Prostate gland (tissue), 2 donors: ENCODE measurements around the gene SLC1A7. TPM values are rescaled to one million over a fixed set of nuclear protein-coding genes. Genes with fewer than 3 reads are reported as not detected.
A peak's percentile ranks its signal among the peaks of the same experiment; 100 is the strongest.

ENCODE experiments used
- DNase-seq: peaks from one replicate; pipeline ENCODE4 v3.0.0-alpha.2; 2019; ENCODE audit warnings: low spot score
- H3K27ac ChIP-seq, 2 donors: fragments of 200-600 bp; sonication (generic); 2 replicates each; pipeline ENCODE4 v1.5.1; 2017 to 2019
- H3K27me3 ChIP-seq: fragments of 200-600 bp; sonication (generic); replicated peaks from 2 replicates; pipeline ENCODE4 v1.5.1; 2019; ENCODE audit not compliant: insufficient read depth
- H3K36me3 ChIP-seq, 2 donors: fragments of 200-600 bp; sonication (generic); 1 replicate in 1 of 2; 2 replicates in 1 of 2; pipeline versions ENCODE4 v1.5.1 to v1.8.1; 2017 to 2019
- H3K4me1 ChIP-seq: fragments of 200-600 bp; sonication (generic); replicated peaks from 2 replicates; pipeline ENCODE4 v1.5.1; 2019
- H3K4me3 ChIP-seq, 2 donors: fragments of 200-600 bp; sonication (generic); 2 replicates each; pipeline ENCODE4 v1.5.1; 2017 to 2019
- H3K9me3 ChIP-seq: fragments of 200-600 bp; sonication (generic); 2 replicates; pipeline ENCODE4 v1.5.1; 2017
- POLR2A ChIP-seq: fragments of 450-650 bp; IDR thresholded peaks from one replicate; pipeline ENCODE4 v1.6.1; 2016; ENCODE audit warnings: antibody characterized with exemption, mild to moderate bottlenecking
- POLR2AphosphoS5 ChIP-seq: sonication (generic); formaldehyde crosslinking; IDR thresholded peaks from one replicate; pipeline ENCODE4 v1.6.1; 2017; ENCODE audit warnings: antibody characterized with exemption
- WGBS: methylation state at CpG from one replicate; pipeline ENCODE4 v1.1.5; 2018; 5-methylcytosine and 5-hydroxymethylcytosine counted together
- intact Hi-C: fragments of 100-400 bp; cut with DNase I; formaldehyde crosslinking; loops from one replicate; pipeline ENCODE4 v1.14.2; 2022
- total RNA-seq, 2 donors: library from RNA; depleted of rRNA; stranded (reverse); fragments of >200 nt; gene quantifications; one replicate each; pipeline ENCODE4 v1.1.0, GENCODE V29; 2016
- TF ChIP-seq, protein P1 (sequence below), 4 experiments: fragments of 200-600 bp in 2 of 4; fragments of 450-650 bp in 2 of 4; sonication (generic) in 2 of 4; IDR thresholded peaks; 1 replicate in 3 of 4; 2 replicates in 1 of 4; pipeline ENCODE4 v1.5.1; 2016 to 2019; ENCODE audit warnings: antibody characterized with exemption in 4 of 4, mild to moderate bottlenecking in 2 of 4, moderate library complexity in 2 of 4

SLC1A7 gene
- total RNA-seq, 2 donors from 2014 or later = 1.8 TPM; not detected in 1

DNA sequence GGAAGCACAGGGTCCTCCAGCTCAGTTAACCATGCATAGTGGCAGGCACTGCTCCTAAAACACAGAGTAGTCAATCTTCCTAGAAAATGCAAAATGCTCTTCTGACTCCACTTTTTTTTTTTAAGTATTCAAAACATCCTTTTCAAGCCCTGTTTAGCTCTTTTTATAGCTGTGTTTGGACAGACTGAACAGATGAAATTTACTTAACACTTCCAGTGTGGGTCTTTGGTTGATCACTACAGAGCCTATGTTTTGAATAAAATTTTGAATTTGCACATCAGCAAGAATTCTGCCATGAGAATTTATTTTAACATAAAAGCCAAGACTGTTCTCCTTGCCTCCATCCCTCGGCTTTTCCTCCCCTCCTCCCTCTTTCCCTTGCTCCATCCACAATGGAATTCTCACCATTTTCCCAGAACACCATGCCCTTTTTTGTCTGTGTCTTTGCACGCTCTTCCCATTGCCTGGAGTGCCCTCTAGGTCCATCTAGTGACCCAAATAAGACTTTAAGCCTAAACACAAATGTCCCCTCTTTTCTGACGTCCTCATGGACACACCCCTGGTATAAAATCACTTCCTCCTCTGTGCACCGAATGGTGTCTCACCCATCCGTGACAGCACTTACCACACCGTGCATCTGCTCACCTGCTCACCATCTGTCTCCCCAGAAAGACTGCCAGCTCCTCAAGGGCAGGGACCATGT is 30.1 kb upstream of the SLC1A7 start:
- 35% methylated on average over 6 of the region's 6 CpGs for WGBS
- H3K9me3 ChIP-seq = no peaks in the 10 kb centered on the region
- no peaks in the 10 kb centered on the region for H3K27me3 ChIP-seq
- TF ChIP-seq POLR2A (no peak), POLR2AphosphoS5 (no peak)
- TF ChIP-seq, protein P1, sequence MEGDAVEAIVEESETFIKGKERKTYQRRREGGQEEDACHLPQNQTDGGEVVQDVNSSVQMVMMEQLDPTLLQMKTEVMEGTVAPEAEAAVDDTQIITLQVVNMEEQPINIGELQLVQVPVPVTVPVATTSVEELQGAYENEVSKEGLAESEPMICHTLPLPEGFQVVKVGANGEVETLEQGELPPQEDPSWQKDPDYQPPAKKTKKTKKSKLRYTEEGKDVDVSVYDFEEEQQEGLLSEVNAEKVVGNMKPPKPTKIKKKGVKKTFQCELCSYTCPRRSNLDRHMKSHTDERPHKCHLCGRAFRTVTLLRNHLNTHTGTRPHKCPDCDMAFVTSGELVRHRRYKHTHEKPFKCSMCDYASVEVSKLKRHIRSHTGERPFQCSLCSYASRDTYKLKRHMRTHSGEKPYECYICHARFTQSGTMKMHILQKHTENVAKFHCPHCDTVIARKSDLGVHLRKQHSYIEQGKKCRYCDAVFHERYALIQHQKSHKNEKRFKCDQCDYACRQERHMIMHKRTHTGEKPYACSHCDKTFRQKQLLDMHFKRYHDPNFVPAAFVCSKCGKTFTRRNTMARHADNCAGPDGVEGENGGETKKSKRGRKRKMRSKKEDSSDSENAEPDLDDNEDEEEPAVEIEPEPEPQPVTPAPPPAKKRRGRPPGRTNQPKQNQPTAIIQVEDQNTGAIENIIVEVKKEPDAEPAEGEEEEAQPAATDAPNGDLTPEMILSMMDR (IDR thresholded peaks at IDR 0.05) = no peak
- intact Hi-C loops = no loop called here
- H3K36me3 ChIP-seq = no peaks in the 10 kb centered on the region
- DNase-seq = no peak
- H3K27ac ChIP-seq = peak overlapping the region in 1 of 2 donors; percentile 3
- no peak overlapping the region for H3K4me3 ChIP-seq
- H3K4me1 ChIP-seq = peaks cover 9% of the 10 kb centered on the region

GRCh38 chr1:53166912-53167311 is 24.5 kb upstream of the SLC1A7 start:
- H3K27ac ChIP-seq = no peak overlapping the region
- H3K4me1 ChIP-seq = no peaks in the 10 kb centered on the region
- TF ChIP-seq POLR2A = no peak
- TF ChIP-seq, protein P1 (IDR thresholded peaks at IDR 0.05) = no peak
- TF ChIP-seq POLR2AphosphoS5 = no peak
- 82% methylated on average over 8 of the region's 8 CpGs for WGBS
- H3K27me3 ChIP-seq = no peaks in the 10 kb centered on the region
- H3K4me3 ChIP-seq = no peak overlapping the region
- intact Hi-C loops = no loop called here
- no peaks in the 10 kb centered on the region for H3K9me3 ChIP-seq
- H3K36me3 ChIP-seq = no peaks in the 10 kb centered on the region
- DNase-seq = no peak

- no peak for DNase-seq
- H3K9me3 ChIP-seq = no peaks in the 10 kb centered on the region
- H3K36me3 ChIP-seq = no peaks in the 10 kb centered on the region
- H3K27ac ChIP-seq = no peak overlapping the region
- no peak for TF ChIP-seq POLR2A
- TF ChIP-seq, protein P1 (IDR thresholded peaks at IDR 0.05) = no peak
- TF ChIP-seq POLR2AphosphoS5 = no peak
- H3K4me1 ChIP-seq = no peaks in the 10 kb centered on the region
- H3K27me3 ChIP-seq = no peaks in the 10 kb centered on the region
- intact Hi-C loops = no loop called here
- H3K4me3 ChIP-seq = no peak overlapping the region
- WGBS = 81% methylated on average over 6 of the region's 6 CpGs
Measured at GRCh38 chr1:53166366-53166765, 23.9 kb upstream of the SLC1A7 start.

DNA sequence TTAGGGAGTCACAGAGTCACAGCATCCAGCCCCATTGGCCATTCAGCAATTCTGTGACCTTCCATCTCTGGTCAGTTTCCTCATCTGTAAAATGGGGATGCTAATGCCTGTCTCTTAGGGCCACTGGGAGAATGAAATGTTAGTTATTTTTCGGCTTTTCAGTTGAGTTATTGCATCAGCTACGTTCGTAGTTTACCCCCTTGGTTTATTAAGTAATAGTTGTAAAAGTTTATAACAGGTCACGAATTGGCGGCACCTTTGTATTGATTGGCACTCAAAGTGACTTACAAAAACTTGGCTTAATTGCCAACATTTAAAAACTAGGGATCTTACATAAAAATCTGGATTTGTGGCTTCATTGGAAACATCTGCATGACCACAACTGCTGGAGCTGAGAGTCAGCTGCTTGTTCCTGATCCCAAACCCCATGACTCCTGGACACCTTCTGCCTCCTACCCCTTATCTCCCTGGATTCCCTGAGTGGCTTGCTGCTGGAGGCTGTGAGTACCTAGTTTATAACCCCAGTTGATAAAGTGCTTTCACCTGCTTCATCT is 23.0 kb upstream of the SLC1A7 start:
- no peak overlapping the region for H3K27ac ChIP-seq
- H3K4me3 ChIP-seq = no peak overlapping the region
- no peaks in the 10 kb centered on the region for H3K9me3 ChIP-seq
- TF ChIP-seq, protein P1 (IDR thresholded peaks at IDR 0.05) = no peak
- TF ChIP-seq POLR2AphosphoS5 (no peak), POLR2A (no peak)
- 82% methylated on average over 5 of the region's 5 CpGs for WGBS
- DNase-seq = no peak
- H3K4me1 ChIP-seq = no peaks in the 10 kb centered on the region
- intact Hi-C loops = no loop called here
- no peaks in the 10 kb centered on the region for H3K36me3 ChIP-seq
- H3K27me3 ChIP-seq = no peaks in the 10 kb centered on the region

- H3K36me3 ChIP-seq = no peaks in the 10 kb centered on the region
- H3K9me3 ChIP-seq = no peaks in the 10 kb centered on the region
- H3K27ac ChIP-seq = no peak overlapping the region
- H3K4me1 ChIP-seq = no peaks in the 10 kb centered on the region
- no peak overlapping the region for H3K4me3 ChIP-seq
- intact Hi-C loops = no loop called here
- DNase-seq = no peak
- H3K27me3 ChIP-seq = no peaks in the 10 kb centered on the region
- WGBS = 81% methylated on average over 10 of the region's 10 CpGs
- no peak for TF ChIP-seq POLR2A
- TF ChIP-seq, protein P1 (IDR thresholded peaks at IDR 0.05) = no peak
- TF ChIP-seq POLR2AphosphoS5 = no peak
Measured at GRCh38 chr1:53163291-53163768, 20.9 kb upstream of the SLC1A7 start.
